Neural cell (in vitro differentiated cells): ENCODE results near the gene JUND. TPM values are rescaled to one million over a fixed set of nuclear protein-coding genes. Genes with fewer than 3 reads are reported as not detected.

ENCODE experiments used
- H2AFZ ChIP-seq: fragments of 200-600, 300-800 bp; sonication (generic), shearing (Covaris generic); 2 replicates; pipeline ENCODE4 v1.6.0; 2014; ENCODE audit warnings: low read depth, mild to moderate bottlenecking, antibody characterized with exemption, low read length, moderate library complexity
- H3F3A ChIP-seq: fragments of 200-600 bp; shearing (Covaris generic); 2 replicates; pipeline ENCODE4 v1.6.1; 2016; ENCODE audit warnings: mild to moderate bottlenecking, moderate library complexity, mixed read lengths, antibody characterized with exemption, low read length; ENCODE audit not compliant: insufficient read depth, poor library complexity, severe bottlenecking
- H3K27ac ChIP-seq: fragments of 200-600, 300-800 bp; sonication (generic), shearing (Covaris generic); 2 replicates; pipeline ENCODE4 v1.5.1; 2014; ENCODE audit warnings: mild to moderate bottlenecking, low read length, moderate library complexity
- H3K27me3 ChIP-seq: fragments of 300-800, 200-600 bp; sonication (generic), shearing (Covaris generic); 2 replicates; pipeline ENCODE4 v1.6.0; 2014; ENCODE audit warnings: mild to moderate bottlenecking, low read depth, low read length, moderate library complexity; ENCODE audit not compliant: insufficient read depth
- H3K36me3 ChIP-seq: fragments of 300-800, 200-600 bp; sonication (generic), shearing (Covaris generic); 2 replicates; pipeline ENCODE4 v1.5.1; 2014; ENCODE audit warnings: mild to moderate bottlenecking, antibody characterized with exemption, low read length, moderate library complexity; ENCODE audit not compliant: insufficient read depth
- H3K4me2 ChIP-seq: fragments of 300-800, 200-600 bp; sonication (generic), shearing (Covaris generic); 2 replicates; pipeline ENCODE4 v1.6.0; 2014; ENCODE audit warnings: mild to moderate bottlenecking, low read length
- H3K4me3 ChIP-seq: fragments of 300-800, 200-600 bp; sonication (generic), shearing (Covaris generic); 2 replicates; pipeline ENCODE4 v1.5.1; 2014; ENCODE audit warnings: mild to moderate bottlenecking, low read length, moderate library complexity
- H3K79me2 ChIP-seq: fragments of 200-600 bp; shearing (Covaris generic); replicated peaks from 2 replicates; pipeline ENCODE4 v1.6.0; 2014; ENCODE audit warnings: mild to moderate bottlenecking, low read length, moderate library complexity; ENCODE audit not compliant: insufficient read depth
- H3K9ac ChIP-seq: fragments of 300-800, 200-600 bp; sonication (generic), shearing (Covaris generic); 2 replicates; pipeline ENCODE4 v1.6.1; 2016; ENCODE audit warnings: mild to moderate bottlenecking, low read length, mixed read lengths
- H3K9me2 ChIP-seq: fragments of 200-600 bp; shearing (Covaris generic); 2 replicates; pipeline ENCODE4 v1.6.1; 2016; ENCODE audit warnings: mild to moderate bottlenecking, low read length, mixed read lengths; ENCODE audit not compliant: insufficient read depth
- H3K9me3 ChIP-seq: fragments of 200-600, 300-800 bp; sonication (generic), shearing (Covaris generic); 2 replicates; pipeline ENCODE4 v1.6.1; 2016; ENCODE audit warnings: mild to moderate bottlenecking, mixed run types, low read length, moderate library complexity, mixed read lengths
- H4K20me1 ChIP-seq: fragments of 200-600 bp; shearing (Covaris generic); 2 replicates; pipeline ENCODE4 v1.6.1; 2016; ENCODE audit warnings: mild to moderate bottlenecking, mixed run types; ENCODE audit not compliant: insufficient read depth
- CTCF ChIP-seq: fragments of 450-650 bp; IDR thresholded peaks from 2 replicates; pipeline ENCODE4 v1.5.1; 2014; ENCODE audit warnings: antibody characterized with exemption, mild to moderate bottlenecking, moderate library complexity; ENCODE audit not compliant: poor library complexity, severe bottlenecking
- EP300 ChIP-seq: fragments of 450-650 bp; conservative IDR thresholded peaks from 2 replicates; pipeline ENCODE4 v1.6.1; 2014; ENCODE audit warnings: antibody characterized with exemption, mild to moderate bottlenecking, moderate library complexity; ENCODE audit not compliant: poor library complexity, severe bottlenecking
- EZH2 ChIP-seq: fragments of 200-600, 300-800 bp; shearing (Covaris generic), sonication (generic); IDR thresholded peaks from 2 replicates; pipeline ENCODE4 v1.6.1; 2014; ENCODE audit warnings: antibody characterized with exemption, low read length, borderline replicate concordance, mild to moderate bottlenecking; ENCODE audit not compliant: insufficient read depth, poor library complexity, severe bottlenecking
- MXI1 ChIP-seq: fragments of 450-650 bp; conservative IDR thresholded peaks from 2 replicates; pipeline ENCODE4 v1.6.1; 2014; ENCODE audit warnings: antibody characterized with exemption, mild to moderate bottlenecking; ENCODE audit not compliant: poor library complexity, severe bottlenecking
- POLR2AphosphoS5 ChIP-seq: IDR thresholded peaks from 2 replicates; pipeline ENCODE4 v1.6.1; 2012
- RAD21 ChIP-seq: fragments of 450-650 bp; conservative IDR thresholded peaks from 2 replicates; pipeline ENCODE4 v1.6.1; 2014; ENCODE audit warnings: antibody characterized with exemption, mild to moderate bottlenecking, moderate library complexity
- SMC3 ChIP-seq: fragments of 450-650 bp; conservative IDR thresholded peaks from 2 replicates; pipeline ENCODE4 v1.6.1; 2014; ENCODE audit warnings: antibody characterized with exemption, mild to moderate bottlenecking, moderate library complexity; ENCODE audit not compliant: poor library complexity
- TAF1 ChIP-seq: IDR thresholded peaks from 2 replicates; pipeline ENCODE4 v1.6.1; 2012; ENCODE audit warnings: low read depth
- polyA plus RNA-seq: library from polyadenylated mRNA; depleted of rRNA; stranded (reverse); fragments of >200 nt; gene quantifications from 2 replicates; pipeline ENCODE4 v1.2.3, GENCODE V29; 2014
- TF ChIP-seq, protein P1 (sequence below): IDR thresholded peaks from 2 replicates; pipeline ENCODE4 v1.6.1; 2012; ENCODE audit warnings: borderline replicate concordance

Gene JUND
- polyA plus RNA-seq, 1 donor from 2014 or later, result 94.9 TPM

- no peaks in the 10 kb centered on the region for H4K20me1 ChIP-seq
- H3K4me2 ChIP-seq, result no peak overlapping the region
- H3K9me2 ChIP-seq, result no peaks in the 10 kb centered on the region
- H3K9me3 ChIP-seq, result no peaks in the 10 kb centered on the region
- H3K27me3 ChIP-seq, result no peaks in the 10 kb centered on the region
- no peak overlapping the region for H3K27ac ChIP-seq
- no peaks in the 10 kb centered on the region for H3K79me2 ChIP-seq
- no peak overlapping the region for H3K9ac ChIP-seq
- H3K36me3 ChIP-seq, result no peaks in the 10 kb centered on the region
- H3F3A ChIP-seq, result no peaks in the 10 kb centered on the region
- H3K4me3 ChIP-seq, result no peak overlapping the region
- no peak overlapping the region for H2AFZ ChIP-seq
- TF ChIP-seq CTCF (no peak), MXI1 (no peak)
Measured at GRCh38 chr19:18245297-18245696, 36.1 kb downstream of the JUND start.

DNA sequence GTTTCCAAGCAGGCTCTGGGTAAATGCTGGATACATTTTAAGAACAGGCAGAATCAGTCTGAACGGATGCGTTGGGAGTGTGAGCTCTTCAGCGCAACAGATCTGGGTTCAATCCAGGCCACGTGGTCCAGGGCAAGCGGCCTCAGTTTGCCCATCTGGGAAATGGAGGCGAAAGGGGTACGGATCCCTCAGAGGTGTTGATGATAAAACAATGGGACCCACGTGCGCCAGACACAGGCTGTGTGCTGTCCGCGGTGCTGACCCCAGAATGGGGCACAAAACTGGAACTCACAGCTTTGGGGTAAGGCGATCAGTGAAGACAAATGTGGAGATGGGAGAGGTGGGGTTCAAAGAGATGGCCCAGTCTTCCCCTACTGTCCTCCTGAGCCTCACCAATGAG, 42.1 kb downstream of the JUND start:
- no peaks in the 10 kb centered on the region for H3K27me3 ChIP-seq
- TF ChIP-seq TAF1, result no peak
- TF ChIP-seq, protein P1, sequence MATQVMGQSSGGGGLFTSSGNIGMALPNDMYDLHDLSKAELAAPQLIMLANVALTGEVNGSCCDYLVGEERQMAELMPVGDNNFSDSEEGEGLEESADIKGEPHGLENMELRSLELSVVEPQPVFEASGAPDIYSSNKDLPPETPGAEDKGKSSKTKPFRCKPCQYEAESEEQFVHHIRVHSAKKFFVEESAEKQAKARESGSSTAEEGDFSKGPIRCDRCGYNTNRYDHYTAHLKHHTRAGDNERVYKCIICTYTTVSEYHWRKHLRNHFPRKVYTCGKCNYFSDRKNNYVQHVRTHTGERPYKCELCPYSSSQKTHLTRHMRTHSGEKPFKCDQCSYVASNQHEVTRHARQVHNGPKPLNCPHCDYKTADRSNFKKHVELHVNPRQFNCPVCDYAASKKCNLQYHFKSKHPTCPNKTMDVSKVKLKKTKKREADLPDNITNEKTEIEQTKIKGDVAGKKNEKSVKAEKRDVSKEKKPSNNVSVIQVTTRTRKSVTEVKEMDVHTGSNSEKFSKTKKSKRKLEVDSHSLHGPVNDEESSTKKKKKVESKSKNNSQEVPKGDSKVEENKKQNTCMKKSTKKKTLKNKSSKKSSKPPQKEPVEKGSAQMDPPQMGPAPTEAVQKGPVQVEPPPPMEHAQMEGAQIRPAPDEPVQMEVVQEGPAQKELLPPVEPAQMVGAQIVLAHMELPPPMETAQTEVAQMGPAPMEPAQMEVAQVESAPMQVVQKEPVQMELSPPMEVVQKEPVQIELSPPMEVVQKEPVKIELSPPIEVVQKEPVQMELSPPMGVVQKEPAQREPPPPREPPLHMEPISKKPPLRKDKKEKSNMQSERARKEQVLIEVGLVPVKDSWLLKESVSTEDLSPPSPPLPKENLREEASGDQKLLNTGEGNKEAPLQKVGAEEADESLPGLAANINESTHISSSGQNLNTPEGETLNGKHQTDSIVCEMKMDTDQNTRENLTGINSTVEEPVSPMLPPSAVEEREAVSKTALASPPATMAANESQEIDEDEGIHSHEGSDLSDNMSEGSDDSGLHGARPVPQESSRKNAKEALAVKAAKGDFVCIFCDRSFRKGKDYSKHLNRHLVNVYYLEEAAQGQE, result no peak
- no peak for TF ChIP-seq RAD21
- no peak for TF ChIP-seq EZH2
- TF ChIP-seq EP300, result no peak
- no peak for TF ChIP-seq CTCF
- TF ChIP-seq POLR2AphosphoS5, result no peak
- TF ChIP-seq MXI1, result no peak
- no peak for TF ChIP-seq SMC3
- H4K20me1 ChIP-seq, result no peaks in the 10 kb centered on the region

More for the DNA sequence above, 42.1 kb downstream of the JUND start:
- Histone ChIP-seq H3K79me2 (no peaks in the 10 kb centered on the region), H3K27ac (no peak overlapping the region), H3K9me3 (no peaks in the 10 kb centered on the region), H3K9ac (no peak overlapping the region), H3K4me2 (no peak overlapping the region), H3K9me2 (no peaks in the 10 kb centered on the region), H3K36me3 (no peaks in the 10 kb centered on the region), H3K4me3 (no peak overlapping the region), H2AFZ (no peak overlapping the region), H3F3A (no peaks in the 10 kb centered on the region)
